ENCODE data around the gene TUBAL3. TPM values are rescaled to one million over a fixed set of nuclear protein-coding genes. Genes with fewer than 3 reads are reported as not detected.

Gene TUBAL3
- total RNA-seq, 1 experiment from 2014 or later = not detected

DNA sequence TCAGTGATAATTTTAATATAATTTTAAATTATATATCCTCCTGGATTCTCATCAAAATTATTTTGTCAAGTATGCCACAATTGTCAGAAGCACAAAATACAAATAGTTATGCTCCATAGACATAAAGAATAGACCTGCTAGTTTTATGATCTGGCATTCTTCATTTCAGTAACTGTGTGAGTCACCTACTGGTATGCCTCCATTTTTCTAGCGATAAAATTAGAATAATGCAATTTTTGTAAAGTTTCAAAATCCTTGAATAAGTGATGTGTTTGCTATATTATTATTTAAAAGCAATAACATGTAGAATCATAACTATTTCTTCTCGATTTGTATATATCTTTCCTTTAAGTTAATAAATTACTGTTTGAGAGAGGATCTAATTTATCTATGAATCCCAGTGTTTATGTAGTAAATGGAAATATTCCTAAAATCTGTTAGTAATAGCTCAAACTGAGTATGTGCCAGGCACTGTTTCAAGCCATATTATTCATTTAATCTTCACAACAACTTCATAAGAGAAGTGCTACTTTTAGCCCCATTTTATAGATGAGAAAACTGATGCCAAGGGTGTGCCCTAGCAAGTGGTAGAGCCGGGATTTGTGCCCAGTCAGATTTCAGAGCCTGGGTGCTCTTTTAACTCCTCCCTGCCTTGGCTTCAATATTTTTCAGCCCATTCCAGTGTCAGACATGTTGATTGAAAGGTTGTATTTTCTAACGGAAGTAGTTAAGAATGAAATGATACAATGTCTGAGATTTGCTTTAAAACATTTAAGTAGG, 46.2 kb upstream of the TUBAL3 start:
- H4K8ac ChIP-seq (replicated peaks; ENCODE audit: insufficient read length, low read depth, low read length) = no peak overlapping the region
- H2BK20ac ChIP-seq (ENCODE audit: low read depth, low read length, poor library complexity, severe bottlenecking) = no peak overlapping the region
- H3K14ac ChIP-seq (ENCODE audit: insufficient read depth, low read length) = no peak overlapping the region
- H3K27ac ChIP-seq (ENCODE audit: insufficient read length, low read depth, low read length) = no peak overlapping the region
- H4K91ac ChIP-seq (ENCODE audit: insufficient read length, low read depth, low read length) = no peak overlapping the region
- H4K5ac ChIP-seq (ENCODE audit: insufficient read length, low read depth, low read length) = no peak overlapping the region
- no peak overlapping the region for H3K4ac ChIP-seq (ENCODE audit: low read depth, low read length)
- Mint-ChIP-seq H3K27ac (no peak overlapping the region; a peak in 1 of 7 replicates), H3K27me3 (ENCODE audit: low read depth) (no peaks in the 10 kb centered on the region), H3K4me1 (peaks cover 28 to 29% of the 10 kb centered on the region in 2 experiments), H3K36me3 (ENCODE audit: insufficient read depth in 1 of 3, low read depth in 3 of 3) (peaks cover 40 to 44% (median 43%) of the 10 kb centered on the region in 3 experiments), H3K4me3 (no peak overlapping the region), H3K9me3 (no peaks in the 10 kb centered on the region)
- no peak overlapping the region for H3T11ph ChIP-seq (ENCODE audit: low read length)
- no peak overlapping the region for H3K56ac ChIP-seq (ENCODE audit: insufficient read length, low read depth, low read length)
- peaks cover 14% of the 10 kb centered on the region; the same call in 1 of the 2 replicates for H3K79me2 ChIP-seq (ENCODE audit: insufficient read depth, low read length)
- H3K9ac ChIP-seq (ENCODE audit: extremely low read depth, insufficient read length, low read length) = no peak overlapping the region
- H2BK5ac ChIP-seq (ENCODE audit: insufficient read length, low read length) = no peak overlapping the region
- no peaks in the 10 kb centered on the region; the same call in 1 of the 2 replicates for H3K4me1 ChIP-seq (ENCODE audit: insufficient read depth, low read length)
- H4K20me1 ChIP-seq (ENCODE audit: control insufficient read depth, insufficient read depth, insufficient read length) = no peaks in the 10 kb centered on the region
- H3K18ac ChIP-seq (ENCODE audit: insufficient read length, low read depth, low read length) = no peak overlapping the region
- H3K9me3 ChIP-seq (ENCODE audit: control insufficient read depth, low read depth, low read length) = no peaks in the 10 kb centered on the region
- no peak overlapping the region for H2BK15ac ChIP-seq (ENCODE audit: low read depth, low read length)
- no peak overlapping the region for H3K23ac ChIP-seq (ENCODE audit: insufficient read length, low read depth, low read length)
- H2AFZ ChIP-seq (ENCODE audit: low read length) = no peak overlapping the region
- WGBS (ENCODE audit: extremely low coverage, insufficient read length, low lambda C conversion rate) = no CpG with 5 or more reads among the region's 4 CpGs
- H2AK5ac ChIP-seq (ENCODE audit: insufficient read length, low read length) = no peak overlapping the region
- no peaks in the 10 kb centered on the region for H3K79me1 ChIP-seq (ENCODE audit: insufficient read depth, low read depth, low read length, poor library complexity, severe bottlenecking)
- no peaks in the 10 kb centered on the region for H3K23me2 ChIP-seq (ENCODE audit: insufficient read length, low read depth, low read length, poor library complexity, severe bottlenecking)
- no peaks in the 10 kb centered on the region for H3K27me3 ChIP-seq (ENCODE audit: insufficient read depth, low read length)
- H2BK120ac ChIP-seq (ENCODE audit: low read depth, low read length, poor library complexity, severe bottlenecking) = no peak overlapping the region
- TF ChIP-seq, protein P1, sequence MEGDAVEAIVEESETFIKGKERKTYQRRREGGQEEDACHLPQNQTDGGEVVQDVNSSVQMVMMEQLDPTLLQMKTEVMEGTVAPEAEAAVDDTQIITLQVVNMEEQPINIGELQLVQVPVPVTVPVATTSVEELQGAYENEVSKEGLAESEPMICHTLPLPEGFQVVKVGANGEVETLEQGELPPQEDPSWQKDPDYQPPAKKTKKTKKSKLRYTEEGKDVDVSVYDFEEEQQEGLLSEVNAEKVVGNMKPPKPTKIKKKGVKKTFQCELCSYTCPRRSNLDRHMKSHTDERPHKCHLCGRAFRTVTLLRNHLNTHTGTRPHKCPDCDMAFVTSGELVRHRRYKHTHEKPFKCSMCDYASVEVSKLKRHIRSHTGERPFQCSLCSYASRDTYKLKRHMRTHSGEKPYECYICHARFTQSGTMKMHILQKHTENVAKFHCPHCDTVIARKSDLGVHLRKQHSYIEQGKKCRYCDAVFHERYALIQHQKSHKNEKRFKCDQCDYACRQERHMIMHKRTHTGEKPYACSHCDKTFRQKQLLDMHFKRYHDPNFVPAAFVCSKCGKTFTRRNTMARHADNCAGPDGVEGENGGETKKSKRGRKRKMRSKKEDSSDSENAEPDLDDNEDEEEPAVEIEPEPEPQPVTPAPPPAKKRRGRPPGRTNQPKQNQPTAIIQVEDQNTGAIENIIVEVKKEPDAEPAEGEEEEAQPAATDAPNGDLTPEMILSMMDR (conservative IDR thresholded peaks at IDR 0.05) = no peak
- H2BK12ac ChIP-seq (ENCODE audit: insufficient read length, low read depth, low read length) = no peak overlapping the region
- no peak overlapping the region for H3K4me2 ChIP-seq (ENCODE audit: insufficient read depth, insufficient read length, low read length)
- no peak for DNase-seq
